Neuronal stem cell (in vitro differentiated cells): Measurements from ENCODE around the gene MPZL2.

ENCODE experiments used
- DNase-seq: peaks from one replicate; pipeline ENCODE4 v3.0.0-alpha.2; 2013; ENCODE audit warnings: low spot score
- H2AFZ ChIP-seq: one replicate; pipeline ENCODE4 v1.6.1; 2013; ENCODE audit warnings: mild to moderate bottlenecking, low read length, inconsistent platforms
- H2AK5ac ChIP-seq: 2 replicates; pipeline ENCODE4 v1.6.1; 2013; ENCODE audit warnings: low read depth, mild to moderate bottlenecking, inconsistent platforms, low read length, moderate library complexity, mixed read lengths
- H2BK120ac ChIP-seq: 2 replicates; pipeline ENCODE4 v1.6.1; 2013; ENCODE audit warnings: low read depth, mild to moderate bottlenecking, inconsistent platforms, low read length, moderate library complexity, mixed read lengths
- H2BK12ac ChIP-seq: one replicate; pipeline ENCODE4 v1.6.1; 2013; ENCODE audit warnings: low read length, inconsistent platforms
- H2BK15ac ChIP-seq: 2 replicates; pipeline ENCODE4 v1.6.1; 2013; ENCODE audit warnings: mild to moderate bottlenecking, low read length, inconsistent platforms, mixed read lengths
- H2BK5ac ChIP-seq: one replicate; pipeline ENCODE4 v1.6.1; 2013; ENCODE audit warnings: inconsistent platforms, mild to moderate bottlenecking, low read length, moderate library complexity
- H3K14ac ChIP-seq: one replicate; pipeline ENCODE4 v1.6.1; 2013; ENCODE audit warnings: low read length, inconsistent platforms
- H3K18ac ChIP-seq: 2 replicates; pipeline ENCODE4 v1.6.1; 2013; ENCODE audit warnings: low read length, inconsistent platforms
- H3K23ac ChIP-seq: 2 replicates; pipeline ENCODE4 v1.6.1; 2013; ENCODE audit warnings: low read depth, mild to moderate bottlenecking, mixed read lengths, low read length, inconsistent platforms; ENCODE audit not compliant: poor library complexity
- H3K27ac ChIP-seq: replicated peaks from 3 replicates; pipeline ENCODE4 v1.5.1; 2013; ENCODE audit warnings: low read length, inconsistent platforms
- H3K27me3 ChIP-seq, 3 experiments: 2 replicates each; pipeline ENCODE4 v1.6.1; 2013; ENCODE audit warnings: low read length in 3 of 3, mild to moderate bottlenecking in 2 of 3, inconsistent platforms in 1 of 3, low read depth in 1 of 3, mixed read lengths in 1 of 3, moderate library complexity in 1 of 3; ENCODE audit not compliant: control insufficient read depth in 3 of 3, insufficient read depth in 3 of 3
- H3K36me3 ChIP-seq, 2 donors: replicated peaks in 1 of 2; 2 replicates each; pipeline ENCODE4 v1.6.1; 2013; ENCODE audit warnings: low read length in 2 of 2; ENCODE audit not compliant: control insufficient read depth in 2 of 2, insufficient read depth in 2 of 2
- H3K4ac ChIP-seq: 2 replicates; pipeline ENCODE4 v1.6.1; 2013; ENCODE audit warnings: inconsistent platforms, mild to moderate bottlenecking, low read length, moderate library complexity
- H3K4me1 ChIP-seq, 2 donors: 1 replicate in 1 of 2; 2 replicates in 1 of 2; pipeline ENCODE4 v1.6.1; 2013; ENCODE audit warnings: low read length in 2 of 2, low read depth in 1 of 2; ENCODE audit not compliant: control insufficient read depth in 2 of 2, insufficient read depth in 1 of 2
- H3K4me2 ChIP-seq: one replicate; pipeline ENCODE4 v1.6.1; 2013; ENCODE audit warnings: mild to moderate bottlenecking, low read length, inconsistent platforms; ENCODE audit not compliant: insufficient read depth, poor library complexity, severe bottlenecking
- H3K4me3 ChIP-seq, 2 donors: 2 replicates each; pipeline ENCODE4 v1.5.1; 2013; ENCODE audit warnings: low read length in 2 of 2, mild to moderate bottlenecking in 2 of 2, inconsistent platforms in 1 of 2, moderate library complexity in 1 of 2
- H3K79me1 ChIP-seq: one replicate; pipeline ENCODE4 v1.6.1; 2013; ENCODE audit warnings: low read depth, mild to moderate bottlenecking, inconsistent platforms, low read length, moderate library complexity
- H3K9ac ChIP-seq: one replicate; pipeline ENCODE4 v1.6.1; 2013; ENCODE audit warnings: mild to moderate bottlenecking, low read depth, low read length, inconsistent platforms; ENCODE audit not compliant: poor library complexity
- H3K9me3 ChIP-seq, 2 donors: replicated peaks in 1 of 2; 2 replicates each; pipeline versions ENCODE3 to v1.6.1; 2013; ENCODE audit warnings: low read length in 2 of 2, mild to moderate bottlenecking in 2 of 2, inconsistent platforms in 1 of 2, low read depth in 1 of 2, mixed read lengths in 1 of 2, moderate library complexity in 1 of 2; ENCODE audit not compliant: control insufficient read depth in 2 of 2, insufficient read depth in 1 of 2
- H4K8ac ChIP-seq: one replicate; pipeline ENCODE4 v1.6.1; 2013; ENCODE audit warnings: low read depth, mild to moderate bottlenecking, inconsistent platforms, low read length, moderate library complexity
- H4K91ac ChIP-seq: one replicate; pipeline ENCODE4 v1.6.1; 2013; ENCODE audit warnings: low read length, low read depth, mild to moderate bottlenecking, inconsistent platforms; ENCODE audit not compliant: poor library complexity
- WGBS, 2 donors: extraction: QIAGEN DNeasy Blood & Tissue Kit; methylation state at CpG; one replicate each; pipeline ENCODE4 v1.1.7; 2013; ENCODE audit warnings: missing lambda C conversion rate in 2 of 2, mixed read lengths in 1 of 2; ENCODE audit not compliant: insufficient read length in 2 of 2, insufficient replicate concordance in 1 of 2; ENCODE audit errors: extremely low coverage in 2 of 2; 5-methylcytosine and 5-hydroxymethylcytosine counted together

Gene MPZL2

GRCh38 chr11:118290923-118291322 lies 26.8 kb upstream of the MPZL2 start:
- Histone ChIP-seq H3K9me3 (no peaks in the 10 kb centered on the region), H3K4me3 (no peak overlapping the region), H3K4me2 (no peak overlapping the region), H3K79me1 (no peaks in the 10 kb centered on the region), H3K18ac (no peak overlapping the region), H2BK5ac (no peak overlapping the region), H2BK15ac (no peak overlapping the region), H4K91ac (no peak overlapping the region), H3K23ac (no peak overlapping the region), H3K14ac (no peak overlapping the region), H2AK5ac (no peak overlapping the region), H3K9ac (no peak overlapping the region), H2BK12ac (no peak overlapping the region), H3K27ac (no peak overlapping the region), H3K36me3 (no peaks in the 10 kb centered on the region), H2AFZ (no peak overlapping the region), H4K8ac (no peak overlapping the region), H3K4me1 (no peaks in the 10 kb centered on the region), H2BK120ac (no peak overlapping the region), H3K4ac (no peak overlapping the region), H3K27me3 (peaks cover 0 to 2% (median 2%) of the 10 kb centered on the region in 3 experiments)
- no CpG with 5 or more reads among the region's 9 CpGs for WGBS, 2 donors
- no peak for DNase-seq

GRCh38 chr11:118289401-118289800 lies 25.3 kb upstream of the MPZL2 start:
- Histone ChIP-seq H2AFZ (no peak overlapping the region), H3K9ac (no peak overlapping the region), H2BK12ac (no peak overlapping the region), H3K14ac (no peak overlapping the region), H3K23ac (no peak overlapping the region), H3K18ac (no peak overlapping the region), H3K27me3 (peaks cover 0 to 2% (median 2%) of the 10 kb centered on the region in 3 experiments), H3K9me3 (no peaks in the 10 kb centered on the region), H2BK120ac (no peak overlapping the region), H3K27ac (no peak overlapping the region), H2BK5ac (no peak overlapping the region), H2BK15ac (no peak overlapping the region), H4K8ac (no peak overlapping the region), H4K91ac (no peak overlapping the region), H2AK5ac (no peak overlapping the region), H3K36me3 (no peaks in the 10 kb centered on the region), H3K4ac (no peak overlapping the region), H3K4me3 (no peak overlapping the region), H3K79me1 (no peaks in the 10 kb centered on the region), H3K4me2 (no peak overlapping the region), H3K4me1 (no peaks in the 10 kb centered on the region)
- no peak for DNase-seq

- H3K79me1 ChIP-seq, result no peaks in the 10 kb centered on the region
- H2BK5ac ChIP-seq, result no peak overlapping the region
- no peak overlapping the region for H4K91ac ChIP-seq
- no peak overlapping the region for H3K18ac ChIP-seq
- H2AFZ ChIP-seq, result no peak overlapping the region
- no peak overlapping the region for H4K8ac ChIP-seq
- no peak overlapping the region for H3K4me2 ChIP-seq
- H2BK15ac ChIP-seq, result no peak overlapping the region
- no peaks in the 10 kb centered on the region for H3K36me3 ChIP-seq
- H3K27me3 ChIP-seq, result peaks cover 0 to 4% (median 0%) of the 10 kb centered on the region in 3 experiments
- no peak overlapping the region for H3K4me3 ChIP-seq
- H2BK12ac ChIP-seq, result no peak overlapping the region
- no peak for DNase-seq
- no peak overlapping the region for H3K9ac ChIP-seq
- no peak overlapping the region for H2AK5ac ChIP-seq
- H3K23ac ChIP-seq, result no peak overlapping the region
- no peak overlapping the region for H3K4ac ChIP-seq
- no peaks in the 10 kb centered on the region for H3K9me3 ChIP-seq
- H2BK120ac ChIP-seq, result no peak overlapping the region
- no peak overlapping the region for H3K27ac ChIP-seq
- no peak overlapping the region for H3K14ac ChIP-seq
- H3K4me1 ChIP-seq, result no peaks in the 10 kb centered on the region
- no CpG with 5 or more reads among the region's 1 CpG for WGBS, 2 donors
These were observed 22.9 kb upstream of the MPZL2 start for GRCh38 chr11:118287006-118287405.

GRCh38 chr11:118286545-118286944 lies 22.4 kb upstream of the MPZL2 start:
- Histone ChIP-seq H3K4me2 (no peak overlapping the region), H4K91ac (no peak overlapping the region), H2BK15ac (no peak overlapping the region), H3K14ac (no peak overlapping the region), H3K4me3 (no peak overlapping the region), H3K23ac (no peak overlapping the region), H3K36me3 (no peaks in the 10 kb centered on the region), H2BK5ac (no peak overlapping the region), H4K8ac (no peak overlapping the region), H3K9ac (no peak overlapping the region), H3K9me3 (no peaks in the 10 kb centered on the region), H3K4me1 (no peaks in the 10 kb centered on the region), H3K18ac (no peak overlapping the region), H3K4ac (no peak overlapping the region), H3K27ac (no peak overlapping the region), H2BK12ac (no peak overlapping the region), H2AK5ac (no peak overlapping the region), H3K79me1 (no peaks in the 10 kb centered on the region), H3K27me3 (peaks cover 0 to 4% (median 0%) of the 10 kb centered on the region in 3 experiments), H2AFZ (no peak overlapping the region), H2BK120ac (no peak overlapping the region)
- no CpG with 5 or more reads among the region's 2 CpGs for WGBS, 2 donors
- no peak for DNase-seq
